Adrenal gland (tissue), 5 donors: ENCODE data around the gene NUDT9.
"Not testable (repeated sequence)": the region's sequence is repeated elsewhere in the genome, so short reads cannot be mapped to it uniquely, and the experiment has no call there.

ENCODE experiments used
- POLR2A ChIP-seq, 2 donors: fragments of 450-650 bp; IDR thresholded peaks; one replicate each; pipeline ENCODE4 v1.6.1; 2017; ENCODE audit warnings: antibody characterized with exemption in 2 of 2, mild to moderate bottlenecking in 2 of 2, moderate library complexity in 1 of 2
- TF ChIP-seq, protein P1 (sequence below), 6 experiments: fragments of 450-650 bp in 4 of 6; fragments of 200-600 bp in 2 of 6; sonication (generic) in 1 of 6; IDR thresholded peaks; 1 replicate in 5 of 6; 2 replicates in 1 of 6; pipeline versions ENCODE4 v1.5.1 to v1.8.0; 2016 to 2021; ENCODE audit warnings: antibody characterized with exemption in 6 of 6, mild to moderate bottlenecking in 2 of 6, moderate library complexity in 1 of 6
- donor health status: DM: no; HTN: no; CAD: no.

DNA sequence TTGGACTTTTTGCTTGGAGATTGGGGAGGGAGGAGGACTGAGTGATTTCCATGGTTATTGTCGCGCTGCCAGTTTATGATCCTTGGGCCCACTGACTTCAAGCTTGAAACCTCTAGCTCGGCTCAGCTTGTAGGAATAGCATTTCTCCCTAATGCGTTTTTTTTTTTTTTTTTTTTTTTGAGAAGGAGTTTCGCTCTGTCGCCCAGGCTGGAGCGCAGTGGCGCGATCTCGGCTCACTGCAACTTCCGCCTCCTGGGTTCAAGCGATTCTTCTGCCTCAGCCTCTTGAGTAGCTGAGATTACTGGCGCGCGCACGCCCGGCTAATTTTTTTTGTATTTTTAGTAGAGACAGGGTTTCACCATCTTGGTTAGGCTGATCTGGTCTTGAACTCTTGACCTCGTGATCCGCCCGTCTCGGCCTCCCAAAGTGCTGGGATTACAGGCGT, 1.7 kb downstream of the NUDT9 start:
- TF ChIP-seq, protein P1, sequence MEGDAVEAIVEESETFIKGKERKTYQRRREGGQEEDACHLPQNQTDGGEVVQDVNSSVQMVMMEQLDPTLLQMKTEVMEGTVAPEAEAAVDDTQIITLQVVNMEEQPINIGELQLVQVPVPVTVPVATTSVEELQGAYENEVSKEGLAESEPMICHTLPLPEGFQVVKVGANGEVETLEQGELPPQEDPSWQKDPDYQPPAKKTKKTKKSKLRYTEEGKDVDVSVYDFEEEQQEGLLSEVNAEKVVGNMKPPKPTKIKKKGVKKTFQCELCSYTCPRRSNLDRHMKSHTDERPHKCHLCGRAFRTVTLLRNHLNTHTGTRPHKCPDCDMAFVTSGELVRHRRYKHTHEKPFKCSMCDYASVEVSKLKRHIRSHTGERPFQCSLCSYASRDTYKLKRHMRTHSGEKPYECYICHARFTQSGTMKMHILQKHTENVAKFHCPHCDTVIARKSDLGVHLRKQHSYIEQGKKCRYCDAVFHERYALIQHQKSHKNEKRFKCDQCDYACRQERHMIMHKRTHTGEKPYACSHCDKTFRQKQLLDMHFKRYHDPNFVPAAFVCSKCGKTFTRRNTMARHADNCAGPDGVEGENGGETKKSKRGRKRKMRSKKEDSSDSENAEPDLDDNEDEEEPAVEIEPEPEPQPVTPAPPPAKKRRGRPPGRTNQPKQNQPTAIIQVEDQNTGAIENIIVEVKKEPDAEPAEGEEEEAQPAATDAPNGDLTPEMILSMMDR (IDR thresholded peaks at IDR 0.05): not testable (repeated sequence)
- not testable (repeated sequence) for TF ChIP-seq POLR2A (IDR thresholded peaks at IDR 0.05)
